ENCODE data around the gene PRRX2. TPM values are rescaled to one million over a fixed set of nuclear protein-coding genes. Genes with fewer than 3 reads are reported as not detected.

Gene PRRX2
- total and polyA plus RNA-seq, 4 donors, result 0.03 to 0.08 TPM; not detected in 2

DNA sequence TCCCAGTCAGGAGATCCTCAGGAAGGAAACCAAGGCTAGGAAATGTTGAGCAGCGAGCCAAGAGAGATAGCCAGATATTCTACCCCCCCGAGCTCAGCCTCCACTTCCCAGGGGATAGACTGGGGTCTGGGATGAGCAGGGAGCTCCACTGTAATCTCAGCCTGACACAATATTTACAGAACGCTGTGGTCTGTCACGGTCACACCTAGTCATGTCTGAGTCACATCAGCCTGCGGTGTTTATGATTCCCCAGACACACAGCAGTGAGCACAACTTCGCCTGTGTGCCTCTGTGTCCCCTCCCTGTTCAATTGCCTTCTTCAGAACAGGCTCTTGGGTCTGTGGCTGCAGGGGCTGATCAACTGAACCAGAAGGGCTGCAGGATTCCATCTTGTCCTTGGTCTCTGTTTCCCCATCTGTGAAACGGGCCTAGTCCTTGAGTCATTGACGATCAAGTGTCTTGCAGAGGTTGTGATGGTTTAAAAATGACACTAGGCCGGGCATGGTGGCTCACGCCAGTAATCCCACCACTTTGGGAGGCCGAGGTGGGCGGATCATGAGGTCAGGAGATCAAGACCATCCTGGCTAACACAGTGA, 8.6 kb upstream of the PRRX2 start:
- Histone ChIP-seq H3K9ac (ENCODE audit: low read depth in 1 of 2, low read length in 2 of 2) (no peak overlapping the region), H3K4me3 (ENCODE audit: low read depth in 1 of 3, low read length in 3 of 3) (no peak overlapping the region), H3K27ac (ENCODE audit: low read depth in 1 of 2, low read length in 2 of 2) (no peak overlapping the region), H3K27me3 (ENCODE audit: control insufficient read depth in 4 of 4, insufficient read depth in 4 of 4, low read length in 3 of 4) (peaks cover 0 to 2% (median 0%) of the 10 kb centered on the region in 4 donors), H3K36me3 (ENCODE audit: control insufficient read depth in 4 of 4, insufficient read depth in 3 of 4, low read depth in 1 of 4, low read length in 3 of 4) (no peaks in the 10 kb centered on the region), H3K9me3 (ENCODE audit: control insufficient read depth in 4 of 4, low read length in 3 of 4) (no peaks in the 10 kb centered on the region), H3K4me1 (ENCODE audit: control insufficient read depth in 4 of 4, insufficient read depth in 4 of 4, low read length in 3 of 4) (no peaks in the 10 kb centered on the region)
- WGBS, result 70% methylated on average over 12 of the region's 12 CpGs
- DNase-seq (ENCODE audit: low spot score), result no peak
- TF ChIP-seq, protein P1, sequence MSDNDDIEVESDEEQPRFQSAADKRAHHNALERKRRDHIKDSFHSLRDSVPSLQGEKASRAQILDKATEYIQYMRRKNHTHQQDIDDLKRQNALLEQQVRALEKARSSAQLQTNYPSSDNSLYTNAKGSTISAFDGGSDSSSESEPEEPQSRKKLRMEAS (IDR thresholded peaks at IDR 0.05), result no peak
- no peak for TF ChIP-seq TAF1 (conservative IDR thresholded peaks at IDR 0.05)
- no peak for TF ChIP-seq NR2F2 (IDR thresholded peaks at IDR 0.05)
- no peak for TF ChIP-seq GABPA (IDR thresholded peaks at IDR 0.05 in 1 of 2, conservative IDR thresholded peaks at IDR 0.05 in 1 of 2)
- TF ChIP-seq SP1 (IDR thresholded peaks at IDR 0.05), result no peak
- TF ChIP-seq, protein P2, sequence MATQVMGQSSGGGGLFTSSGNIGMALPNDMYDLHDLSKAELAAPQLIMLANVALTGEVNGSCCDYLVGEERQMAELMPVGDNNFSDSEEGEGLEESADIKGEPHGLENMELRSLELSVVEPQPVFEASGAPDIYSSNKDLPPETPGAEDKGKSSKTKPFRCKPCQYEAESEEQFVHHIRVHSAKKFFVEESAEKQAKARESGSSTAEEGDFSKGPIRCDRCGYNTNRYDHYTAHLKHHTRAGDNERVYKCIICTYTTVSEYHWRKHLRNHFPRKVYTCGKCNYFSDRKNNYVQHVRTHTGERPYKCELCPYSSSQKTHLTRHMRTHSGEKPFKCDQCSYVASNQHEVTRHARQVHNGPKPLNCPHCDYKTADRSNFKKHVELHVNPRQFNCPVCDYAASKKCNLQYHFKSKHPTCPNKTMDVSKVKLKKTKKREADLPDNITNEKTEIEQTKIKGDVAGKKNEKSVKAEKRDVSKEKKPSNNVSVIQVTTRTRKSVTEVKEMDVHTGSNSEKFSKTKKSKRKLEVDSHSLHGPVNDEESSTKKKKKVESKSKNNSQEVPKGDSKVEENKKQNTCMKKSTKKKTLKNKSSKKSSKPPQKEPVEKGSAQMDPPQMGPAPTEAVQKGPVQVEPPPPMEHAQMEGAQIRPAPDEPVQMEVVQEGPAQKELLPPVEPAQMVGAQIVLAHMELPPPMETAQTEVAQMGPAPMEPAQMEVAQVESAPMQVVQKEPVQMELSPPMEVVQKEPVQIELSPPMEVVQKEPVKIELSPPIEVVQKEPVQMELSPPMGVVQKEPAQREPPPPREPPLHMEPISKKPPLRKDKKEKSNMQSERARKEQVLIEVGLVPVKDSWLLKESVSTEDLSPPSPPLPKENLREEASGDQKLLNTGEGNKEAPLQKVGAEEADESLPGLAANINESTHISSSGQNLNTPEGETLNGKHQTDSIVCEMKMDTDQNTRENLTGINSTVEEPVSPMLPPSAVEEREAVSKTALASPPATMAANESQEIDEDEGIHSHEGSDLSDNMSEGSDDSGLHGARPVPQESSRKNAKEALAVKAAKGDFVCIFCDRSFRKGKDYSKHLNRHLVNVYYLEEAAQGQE (IDR thresholded peaks at IDR 0.05), result no peak
- TF ChIP-seq RXRA (IDR thresholded peaks at IDR 0.05), result no peak
- TF ChIP-seq HNF4G (IDR thresholded peaks at IDR 0.05), result no peak
- TF ChIP-seq FOXA2 (IDR thresholded peaks at IDR 0.05), result no peak
- no peak for TF ChIP-seq YY1 (IDR thresholded peaks at IDR 0.05)
- no peak for TF ChIP-seq JUND (IDR thresholded peaks at IDR 0.05)
- no peak for TF ChIP-seq RAD21 (IDR thresholded peaks at IDR 0.05)
- TF ChIP-seq, protein P3, sequence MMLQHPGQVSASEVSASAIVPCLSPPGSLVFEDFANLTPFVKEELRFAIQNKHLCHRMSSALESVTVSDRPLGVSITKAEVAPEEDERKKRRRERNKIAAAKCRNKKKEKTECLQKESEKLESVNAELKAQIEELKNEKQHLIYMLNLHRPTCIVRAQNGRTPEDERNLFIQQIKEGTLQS (IDR thresholded peaks at IDR 0.05), result no peak
- TF ChIP-seq HNF4A (conservative IDR thresholded peaks at IDR 0.05), result no peak
- TF ChIP-seq, protein P4, sequence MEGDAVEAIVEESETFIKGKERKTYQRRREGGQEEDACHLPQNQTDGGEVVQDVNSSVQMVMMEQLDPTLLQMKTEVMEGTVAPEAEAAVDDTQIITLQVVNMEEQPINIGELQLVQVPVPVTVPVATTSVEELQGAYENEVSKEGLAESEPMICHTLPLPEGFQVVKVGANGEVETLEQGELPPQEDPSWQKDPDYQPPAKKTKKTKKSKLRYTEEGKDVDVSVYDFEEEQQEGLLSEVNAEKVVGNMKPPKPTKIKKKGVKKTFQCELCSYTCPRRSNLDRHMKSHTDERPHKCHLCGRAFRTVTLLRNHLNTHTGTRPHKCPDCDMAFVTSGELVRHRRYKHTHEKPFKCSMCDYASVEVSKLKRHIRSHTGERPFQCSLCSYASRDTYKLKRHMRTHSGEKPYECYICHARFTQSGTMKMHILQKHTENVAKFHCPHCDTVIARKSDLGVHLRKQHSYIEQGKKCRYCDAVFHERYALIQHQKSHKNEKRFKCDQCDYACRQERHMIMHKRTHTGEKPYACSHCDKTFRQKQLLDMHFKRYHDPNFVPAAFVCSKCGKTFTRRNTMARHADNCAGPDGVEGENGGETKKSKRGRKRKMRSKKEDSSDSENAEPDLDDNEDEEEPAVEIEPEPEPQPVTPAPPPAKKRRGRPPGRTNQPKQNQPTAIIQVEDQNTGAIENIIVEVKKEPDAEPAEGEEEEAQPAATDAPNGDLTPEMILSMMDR (IDR thresholded peaks at IDR 0.05; ENCODE audit: low read depth, low read length, missing input control), result no peak
- TF ChIP-seq, protein P5, sequence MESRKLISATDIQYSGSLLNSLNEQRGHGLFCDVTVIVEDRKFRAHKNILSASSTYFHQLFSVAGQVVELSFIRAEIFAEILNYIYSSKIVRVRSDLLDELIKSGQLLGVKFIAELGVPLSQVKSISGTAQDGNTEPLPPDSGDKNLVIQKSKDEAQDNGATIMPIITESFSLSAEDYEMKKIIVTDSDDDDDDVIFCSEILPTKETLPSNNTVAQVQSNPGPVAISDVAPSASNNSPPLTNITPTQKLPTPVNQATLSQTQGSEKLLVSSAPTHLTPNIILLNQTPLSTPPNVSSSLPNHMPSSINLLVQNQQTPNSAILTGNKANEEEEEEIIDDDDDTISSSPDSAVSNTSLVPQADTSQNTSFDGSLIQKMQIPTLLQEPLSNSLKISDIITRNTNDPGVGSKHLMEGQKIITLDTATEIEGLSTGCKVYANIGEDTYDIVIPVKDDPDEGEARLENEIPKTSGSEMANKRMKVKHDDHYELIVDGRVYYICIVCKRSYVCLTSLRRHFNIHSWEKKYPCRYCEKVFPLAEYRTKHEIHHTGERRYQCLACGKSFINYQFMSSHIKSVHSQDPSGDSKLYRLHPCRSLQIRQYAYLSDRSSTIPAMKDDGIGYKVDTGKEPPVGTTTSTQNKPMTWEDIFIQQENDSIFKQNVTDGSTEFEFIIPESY (IDR thresholded peaks at IDR 0.05), result no peak
- no peak for TF ChIP-seq EGR1 (IDR thresholded peaks at IDR 0.05; ENCODE audit: low read depth in 2 of 2)
- no peak for TF ChIP-seq FOXA1 (IDR thresholded peaks at IDR 0.05)

Measured in liver (tissue), 9 donors.